Cardiac septum (tissue), 1 donor: ENCODE measurements around the gene MGAT5. TPM values are rescaled to one million over a fixed set of nuclear protein-coding genes. Genes with fewer than 3 reads are reported as not detected.
"Not testable (repeated sequence)": the region's sequence is repeated elsewhere in the genome, so short reads cannot be mapped to it uniquely, and the experiment has no call there.

Experiments used
- DNase-seq: peaks from one replicate; pipeline ENCODE4 v3.0.0-alpha.2; 2020; ENCODE audit warnings: low spot score
- intact Hi-C: fragments of 100-400 bp; cut with DNase I; formaldehyde crosslinking; loops from one replicate; pipeline ENCODE4 v1.14.0; 2022
- total RNA-seq: library from RNA; stranded (reverse); fragmentation: NEBNext Ultra II Directional; extraction: Animal tissue kit (Norgen Biotek cat#: 25700); gene quantifications from one replicate; pipeline ENCODE4 v1.2.1, GENCODE V29; 2021
- donor health status: DM: no; HTN: no; CAD: no.

MGAT5 gene
- total RNA-seq, 1 donor from 2014 or later = 75.3 TPM

GRCh38 chr2:134462791-134463698 lies 209.2 kb downstream of the MGAT5 start:
- intact Hi-C loops = no loop called here
- peak; percentile 60 for DNase-seq

GRCh38 chr2:134463699-134464022 lies 209.8 kb downstream of the MGAT5 start:
- peak; percentile 27 for DNase-seq
- intact Hi-C loops = no loop called here

- intact Hi-C loops = no loop called here
- peak; percentile 60 for DNase-seq
Measured at GRCh38 chr2:134465228-134466105, 211.6 kb downstream of the MGAT5 start.

GRCh38 chr2:134466141-134466540 lies 212.3 kb downstream of the MGAT5 start:
- intact Hi-C loops = no loop called here
- DNase-seq = peak; percentile 39

- intact Hi-C loops = no loop called here
- DNase-seq = peak; percentile 59
Measured at GRCh38 chr2:134468164-134468563, 214.3 kb downstream of the MGAT5 start.

- intact Hi-C loops = no loop called here
- peak; percentile 49 for DNase-seq
Measured at GRCh38 chr2:134468776-134469175, 214.9 kb downstream of the MGAT5 start.

- intact Hi-C loops = no loop called here
- peak; percentile 31 for DNase-seq
Measured at GRCh38 chr2:134469516-134470115, 215.7 kb downstream of the MGAT5 start.

GRCh38 chr2:134470561-134471168 lies 216.8 kb downstream of the MGAT5 start:
- intact Hi-C loops = no loop called here
- DNase-seq = peak; percentile 6

- intact Hi-C loops = not testable (repeated sequence)
- DNase-seq = peak; percentile 3
Measured at GRCh38 chr2:134476982-134477381, 223.1 kb downstream of the MGAT5 start.

GRCh38 chr2:134479696-134480330 lies 225.9 kb downstream of the MGAT5 start:
- DNase-seq = peak; percentile 29
- intact Hi-C loops = no loop called here

GRCh38 chr2:134482131-134482723 lies 228.4 kb downstream of the MGAT5 start:
- intact Hi-C loops = no loop called here
- peak; percentile 38 for DNase-seq

GRCh38 chr2:134482766-134483340 lies 229.0 kb downstream of the MGAT5 start:
- intact Hi-C loops = no loop called here
- peak; percentile 70 for DNase-seq

- DNase-seq = peak; percentile 63
- intact Hi-C loops = no loop called here
Measured at GRCh38 chr2:134489732-134490384, 236.0 kb downstream of the MGAT5 start.

- intact Hi-C loops = no loop called here
- DNase-seq = peak; percentile 38
Measured at GRCh38 chr2:134490559-134490958, 236.7 kb downstream of the MGAT5 start.

- DNase-seq = peak; percentile 10
- intact Hi-C loops = no loop called here
Measured at GRCh38 chr2:134491022-134491421, 237.2 kb downstream of the MGAT5 start.

GRCh38 chr2:134491771-134492441 lies 238.0 kb downstream of the MGAT5 start:
- intact Hi-C loops = no loop called here
- peak; percentile 38 for DNase-seq

- intact Hi-C loops = no loop called here
- peak; percentile 19 for DNase-seq
Measured at GRCh38 chr2:134493797-134494196, 239.9 kb downstream of the MGAT5 start.
